AG10803 (cell line): ENCODE data around the gene FBLN2.
A peak's percentile ranks its signal among the peaks of the same experiment; 100 is the strongest.

Source experiments
- DNase-seq: peaks from one replicate; pipeline ENCODE4 v3.0.0; 2010; ENCODE audit warnings: low read depth
- H3K4me3 ChIP-seq: 2 replicates; pipeline ENCODE4 v1.5.1; 2011; ENCODE audit warnings: mild to moderate bottlenecking, low read length, control low read depth
- TF ChIP-seq, protein P1 (sequence below): conservative IDR thresholded peaks from 2 replicates; pipeline ENCODE4 v1.5.1; 2011; ENCODE audit warnings: mild to moderate bottlenecking, low read length, control low read depth, inconsistent platforms

Gene FBLN2

GRCh38 chr3:13610006-13610570, 61.2 kb downstream of the FBLN2 start:
- TF ChIP-seq, protein P1, sequence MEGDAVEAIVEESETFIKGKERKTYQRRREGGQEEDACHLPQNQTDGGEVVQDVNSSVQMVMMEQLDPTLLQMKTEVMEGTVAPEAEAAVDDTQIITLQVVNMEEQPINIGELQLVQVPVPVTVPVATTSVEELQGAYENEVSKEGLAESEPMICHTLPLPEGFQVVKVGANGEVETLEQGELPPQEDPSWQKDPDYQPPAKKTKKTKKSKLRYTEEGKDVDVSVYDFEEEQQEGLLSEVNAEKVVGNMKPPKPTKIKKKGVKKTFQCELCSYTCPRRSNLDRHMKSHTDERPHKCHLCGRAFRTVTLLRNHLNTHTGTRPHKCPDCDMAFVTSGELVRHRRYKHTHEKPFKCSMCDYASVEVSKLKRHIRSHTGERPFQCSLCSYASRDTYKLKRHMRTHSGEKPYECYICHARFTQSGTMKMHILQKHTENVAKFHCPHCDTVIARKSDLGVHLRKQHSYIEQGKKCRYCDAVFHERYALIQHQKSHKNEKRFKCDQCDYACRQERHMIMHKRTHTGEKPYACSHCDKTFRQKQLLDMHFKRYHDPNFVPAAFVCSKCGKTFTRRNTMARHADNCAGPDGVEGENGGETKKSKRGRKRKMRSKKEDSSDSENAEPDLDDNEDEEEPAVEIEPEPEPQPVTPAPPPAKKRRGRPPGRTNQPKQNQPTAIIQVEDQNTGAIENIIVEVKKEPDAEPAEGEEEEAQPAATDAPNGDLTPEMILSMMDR, result no peak
- H3K4me3 ChIP-seq, result no peak overlapping the region
- DNase-seq, result no peak

GRCh38 chr3:13611221-13611620, 62.3 kb downstream of the FBLN2 start:
- TF ChIP-seq, protein P1, result no peak

GRCh38 chr3:13612829-13613228, 63.9 kb downstream of the FBLN2 start:
- TF ChIP-seq, protein P1, result no peak
- H3K4me3 ChIP-seq, result no peak overlapping the region
- peak; percentile 53 for DNase-seq

More at GRCh38 chr3:13611221-13611620, 62.3 kb downstream of the FBLN2 start:
- H3K4me3 ChIP-seq, result no peak overlapping the region
- no peak for DNase-seq

DNA sequence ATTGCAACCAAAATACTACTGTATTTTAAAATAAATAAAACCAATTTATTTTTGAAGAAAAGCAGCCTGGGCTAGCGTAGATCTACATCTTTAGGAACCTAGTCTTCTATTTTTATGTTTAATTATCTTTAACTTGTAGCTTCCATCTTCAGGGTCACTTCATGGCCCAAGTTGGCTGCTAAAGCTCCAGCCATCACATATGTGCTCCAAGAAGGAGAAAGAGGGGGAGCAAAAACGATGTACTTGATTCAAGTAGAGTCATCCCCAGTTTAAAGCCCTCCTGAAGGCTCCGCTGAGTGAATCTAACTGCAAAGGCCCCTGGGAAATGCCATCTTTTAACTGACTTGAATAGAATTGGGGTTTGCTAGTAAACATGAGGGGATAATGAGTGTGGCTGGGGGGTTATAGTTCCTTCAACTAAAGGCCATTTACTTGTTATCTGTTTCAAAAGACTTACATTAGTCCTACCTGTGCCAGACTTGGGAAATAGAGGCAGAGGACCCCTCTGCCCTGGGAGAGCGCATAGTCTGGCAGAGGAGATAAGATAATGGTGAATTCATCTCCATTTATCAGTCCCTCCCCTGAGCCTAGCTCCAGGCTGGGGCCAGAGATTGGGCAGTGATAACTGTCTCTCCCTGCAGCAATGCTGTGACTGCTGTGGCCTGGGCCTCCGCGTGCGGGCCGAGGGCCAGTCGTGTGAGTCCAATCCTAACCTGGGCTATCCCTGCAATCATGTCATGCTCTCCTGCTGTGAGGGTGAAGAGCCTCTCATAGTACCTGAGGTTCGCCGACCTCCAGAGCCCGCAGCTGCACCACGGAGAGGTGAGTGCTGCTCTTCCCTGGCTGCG, 64.6 kb downstream of the FBLN2 start:
- TF ChIP-seq, protein P1, result no peak
- no peak for DNase-seq
- H3K4me3 ChIP-seq, result no peak overlapping the region

DNA sequence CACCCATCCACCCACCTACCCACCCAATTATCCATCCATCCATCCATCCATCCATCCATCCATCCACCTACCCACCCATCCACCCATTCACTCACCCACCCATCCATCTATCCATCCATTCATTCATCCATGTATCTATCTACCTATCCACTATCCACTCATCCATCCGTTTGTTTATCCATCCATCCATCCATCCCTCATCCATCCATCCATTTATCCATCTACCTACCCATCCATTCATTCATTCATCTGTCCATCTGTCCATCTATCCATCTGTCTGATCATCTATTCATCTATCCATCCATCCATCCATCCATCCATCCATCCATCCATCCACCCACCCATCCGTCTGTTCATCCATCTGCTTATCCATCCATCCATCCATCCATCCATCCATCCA, 65.7 kb downstream of the FBLN2 start:
- DNase-seq, result no peak
- TF ChIP-seq, protein P1, result no peak
- H3K4me3 ChIP-seq, result no peak overlapping the region

GRCh38 chr3:13615019-13615528, 66.1 kb downstream of the FBLN2 start:
- DNase-seq, result no peak
- TF ChIP-seq, protein P1, result no peak
- H3K4me3 ChIP-seq, result no peak overlapping the region

GRCh38 chr3:13616359-13616758, 67.4 kb downstream of the FBLN2 start:
- no peak overlapping the region for H3K4me3 ChIP-seq
- TF ChIP-seq, protein P1, result no peak
- no peak for DNase-seq
